Central memory CD8-positive, alpha-beta T cell (primary cell): ENCODE measurements around the gene TMEM176A.
"Not testable (repeated sequence)": the region's sequence is repeated elsewhere in the genome, so short reads cannot be mapped to it uniquely, and the experiment has no call there.

Source experiments
- ATAC-seq: fragments of 150-1000 bp; cut with Tn5 transposase; replicated peaks from 2 replicates; pipeline ENCODE4 v1.10.0; 2022; ENCODE audit warnings: mild to moderate bottlenecking, moderate FRiP score, moderate number of reproducible peaks; ENCODE audit not compliant: poor library complexity, severe bottlenecking; ENCODE audit errors: extremely low read depth
- DNase-seq, 2 donors: peaks; one replicate each; pipeline ENCODE4 v3.0.0; 2021; ENCODE audit warnings: low spot score in 2 of 2
- H3K27ac Mint-ChIP-seq: one replicate; pipeline ENCODE4 v1.8.0; 2022; ENCODE audit warnings: low read depth, mild to moderate bottlenecking, moderate library complexity, mixed read lengths
- H3K27me3 Mint-ChIP-seq: one replicate; pipeline ENCODE4 v1.8.0; 2022; ENCODE audit warnings: mixed read lengths
- H3K36me3 Mint-ChIP-seq: one replicate; pipeline ENCODE4 v1.8.0; 2022; ENCODE audit warnings: mild to moderate bottlenecking, moderate library complexity, mixed read lengths; ENCODE audit not compliant: insufficient read depth
- H3K4me1 Mint-ChIP-seq: one replicate; pipeline ENCODE4 v1.8.0; 2022; ENCODE audit warnings: mixed read lengths
- H3K4me3 Mint-ChIP-seq: one replicate; pipeline ENCODE4 v1.8.0; 2022; ENCODE audit warnings: mild to moderate bottlenecking, moderate library complexity, mixed read lengths
- H3K9me3 Mint-ChIP-seq: one replicate; pipeline ENCODE4 v1.8.0; 2022; ENCODE audit warnings: mixed read lengths

Gene TMEM176A, protein sequence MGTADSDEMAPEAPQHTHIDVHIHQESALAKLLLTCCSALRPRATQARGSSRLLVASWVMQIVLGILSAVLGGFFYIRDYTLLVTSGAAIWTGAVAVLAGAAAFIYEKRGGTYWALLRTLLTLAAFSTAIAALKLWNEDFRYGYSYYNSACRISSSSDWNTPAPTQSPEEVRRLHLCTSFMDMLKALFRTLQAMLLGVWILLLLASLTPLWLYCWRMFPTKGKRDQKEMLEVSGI

DNA sequence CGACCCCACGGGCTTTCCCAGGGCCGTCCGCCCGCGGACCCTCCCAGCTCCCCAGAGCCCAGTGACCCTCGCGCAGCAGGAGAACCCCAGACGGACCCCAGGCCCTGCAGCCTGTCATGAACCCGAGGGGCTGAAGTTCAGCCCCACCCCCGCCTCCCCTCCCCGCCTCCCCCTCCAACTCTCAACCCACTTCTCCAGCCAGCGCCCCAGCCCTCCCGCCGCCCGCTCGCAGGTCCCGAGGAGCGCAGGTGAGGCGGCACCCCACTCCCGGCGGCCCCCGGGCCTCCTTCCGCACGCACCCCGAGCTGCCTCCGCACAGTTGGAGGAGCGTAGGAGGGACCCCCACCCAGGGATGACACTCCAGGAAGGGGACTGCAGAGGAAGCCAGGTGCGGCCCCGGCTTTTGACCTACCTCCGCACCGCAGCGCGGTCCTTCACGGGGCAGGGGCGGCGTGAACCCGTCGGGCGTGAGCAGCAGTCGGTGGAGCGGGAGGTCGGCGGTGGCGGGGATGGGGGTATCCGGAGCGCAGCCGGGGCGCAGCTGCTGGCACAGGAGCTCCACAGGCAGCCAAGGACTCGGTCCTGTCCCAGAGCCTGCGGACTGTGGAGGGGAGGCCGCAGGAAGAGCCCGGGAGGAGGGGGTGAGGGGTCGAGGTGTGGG lies at the start of gene TMEM176A:
Gene TMEM176A (plus strand): TSS at position 189 of the 661 bp plus-strand sequence. CDS start 782 bp downstream, outside the sequence.
- no peak for DNase-seq
- ATAC-seq, result peak; percentile 36
- H3K27me3 Mint-ChIP-seq, result peaks cover 52% of the 10 kb centered on the region
- no peak within 1 kb of the TSS for H3K27ac Mint-ChIP-seq
- peak within 1 kb of the TSS; percentile 58 for H3K4me3 Mint-ChIP-seq
- H3K9me3 Mint-ChIP-seq, result no peaks in the 10 kb centered on the region
- H3K4me1 Mint-ChIP-seq, result peaks cover 6% of the 10 kb centered on the region
- H3K36me3 Mint-ChIP-seq, result peaks cover 3% of the 10 kb centered on the region

DNA sequence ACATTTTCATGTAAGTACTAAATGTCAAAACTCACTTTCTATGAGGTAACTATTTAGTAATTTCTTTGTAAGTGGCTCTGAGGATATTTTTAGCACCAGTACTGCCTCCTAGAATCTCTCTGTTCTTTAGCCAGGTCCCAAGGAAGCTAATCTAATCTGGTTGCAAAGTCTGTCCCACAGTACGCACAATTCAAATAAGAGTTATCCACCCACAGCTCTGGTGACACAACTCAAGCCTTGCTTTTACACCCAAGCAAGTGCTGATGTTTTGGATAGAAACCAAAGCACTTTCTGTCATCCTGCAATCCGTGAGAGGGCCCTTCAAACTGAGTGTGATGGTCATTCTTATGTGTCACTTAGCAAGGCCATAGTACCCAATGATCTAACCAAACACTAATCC lies 48.9 kb upstream of the TMEM176A start:
- peaks cover 73% of the 10 kb centered on the region for H3K4me1 Mint-ChIP-seq
- H3K9me3 Mint-ChIP-seq, result no peaks in the 10 kb centered on the region
- H3K36me3 Mint-ChIP-seq, result peaks cover 14% of the 10 kb centered on the region
- no peaks in the 10 kb centered on the region for H3K27me3 Mint-ChIP-seq
- DNase-seq (no peak), ATAC-seq (no peak)
- no peak overlapping the region for H3K4me3 Mint-ChIP-seq
- H3K27ac Mint-ChIP-seq, result no peak overlapping the region

DNA sequence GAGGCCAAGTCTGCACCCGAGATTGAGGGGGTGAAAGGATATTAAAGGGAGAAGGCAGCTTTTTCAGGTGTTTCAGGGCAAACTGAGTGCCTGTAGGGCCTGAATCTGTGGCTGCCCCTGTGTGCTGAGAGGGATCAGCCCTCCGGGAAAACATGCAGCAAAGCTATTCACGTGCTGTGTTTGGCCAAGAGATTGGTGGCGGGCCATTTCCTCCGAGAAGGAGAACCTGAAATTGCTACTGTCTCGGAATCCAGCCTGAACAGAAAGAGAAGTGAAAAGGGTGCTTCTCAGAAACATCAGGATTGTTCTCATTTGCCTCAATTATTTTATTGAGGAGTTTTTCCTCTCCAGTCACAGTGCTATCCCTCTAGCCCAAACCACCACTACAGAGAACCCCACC lies 47.3 kb upstream of the TMEM176A start:
- Mint-ChIP-seq H3K4me1 (peaks cover 62% of the 10 kb centered on the region), H3K36me3 (peaks cover 15% of the 10 kb centered on the region), H3K9me3 (no peaks in the 10 kb centered on the region), H3K27ac (peak overlapping the region; percentile 87), H3K27me3 (no peaks in the 10 kb centered on the region), H3K4me3 (no peak overlapping the region)
- no peak for ATAC-seq
- no peak for DNase-seq

DNA sequence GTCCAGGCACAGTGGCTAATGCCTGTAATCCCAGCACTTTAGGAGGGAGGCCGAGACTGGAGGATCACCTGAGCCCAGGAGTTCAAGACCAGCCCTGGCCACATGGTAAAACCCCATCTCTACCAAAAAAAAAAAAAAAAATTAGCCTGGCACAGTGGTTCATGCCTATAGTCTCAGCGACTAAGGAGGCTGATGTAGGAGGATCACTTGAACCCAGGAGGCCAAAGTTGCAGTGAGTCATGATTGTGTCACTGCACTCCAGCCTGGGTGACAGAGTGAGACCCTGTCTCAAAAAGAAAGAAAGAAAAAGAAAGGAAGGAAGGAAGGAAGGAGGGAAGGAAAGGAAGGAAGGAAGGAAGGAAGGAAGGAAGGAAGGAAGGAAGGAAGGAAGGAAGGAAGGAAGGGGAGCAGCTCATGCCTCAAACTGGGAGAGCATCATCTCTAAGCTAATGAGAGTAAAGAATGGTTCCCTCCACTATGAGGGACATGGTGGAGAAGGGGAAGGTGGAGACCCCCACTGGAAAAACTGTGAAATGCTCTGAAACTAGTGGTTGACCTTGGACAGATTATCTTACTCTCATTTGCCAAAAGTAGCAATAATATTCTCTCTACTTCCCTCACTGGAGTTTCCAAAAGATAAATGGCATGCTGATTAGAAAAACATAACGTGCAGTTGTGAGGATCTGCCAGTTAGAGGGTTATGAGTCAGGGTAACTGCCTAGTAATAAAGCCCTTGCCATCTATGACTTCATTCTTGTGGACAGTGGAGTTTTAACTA lies 46.6 kb upstream of the TMEM176A start:
- ATAC-seq (no peak), DNase-seq (no peak)
- peak overlapping the region; percentile 50 for H3K4me3 Mint-ChIP-seq
- no peaks in the 10 kb centered on the region for H3K9me3 Mint-ChIP-seq
- peaks cover 55% of the 10 kb centered on the region for H3K4me1 Mint-ChIP-seq
- peaks cover 15% of the 10 kb centered on the region for H3K36me3 Mint-ChIP-seq
- no peaks in the 10 kb centered on the region for H3K27me3 Mint-ChIP-seq
- peak overlapping the region; percentile 87 for H3K27ac Mint-ChIP-seq

DNA sequence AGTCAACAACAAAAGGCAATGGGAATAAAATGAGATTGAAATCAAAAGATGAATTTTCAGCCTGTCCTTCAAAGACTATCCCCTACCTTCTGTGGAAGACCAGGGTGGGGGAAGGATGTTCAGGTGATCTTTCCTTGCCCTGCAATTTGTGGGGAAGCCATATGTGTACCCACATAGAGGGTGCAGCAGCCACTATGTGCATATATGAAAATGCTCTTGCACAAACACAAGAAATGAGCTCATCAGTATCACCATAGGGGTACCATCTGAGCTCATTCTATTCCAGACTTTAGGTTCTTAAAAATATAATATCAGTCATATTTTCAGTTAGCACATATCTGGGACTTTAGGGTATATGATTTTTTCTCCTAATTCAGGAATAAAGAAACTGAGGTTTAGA lies 45.6 kb upstream of the TMEM176A start:
- peak overlapping the region; percentile 87 for H3K27ac Mint-ChIP-seq
- peak overlapping the region; percentile 44 for H3K4me3 Mint-ChIP-seq
- H3K36me3 Mint-ChIP-seq, result peaks cover 15% of the 10 kb centered on the region
- no peak for ATAC-seq
- H3K27me3 Mint-ChIP-seq, result no peaks in the 10 kb centered on the region
- H3K9me3 Mint-ChIP-seq, result no peaks in the 10 kb centered on the region
- no peak for DNase-seq
- H3K4me1 Mint-ChIP-seq, result peaks cover 45% of the 10 kb centered on the region

DNA sequence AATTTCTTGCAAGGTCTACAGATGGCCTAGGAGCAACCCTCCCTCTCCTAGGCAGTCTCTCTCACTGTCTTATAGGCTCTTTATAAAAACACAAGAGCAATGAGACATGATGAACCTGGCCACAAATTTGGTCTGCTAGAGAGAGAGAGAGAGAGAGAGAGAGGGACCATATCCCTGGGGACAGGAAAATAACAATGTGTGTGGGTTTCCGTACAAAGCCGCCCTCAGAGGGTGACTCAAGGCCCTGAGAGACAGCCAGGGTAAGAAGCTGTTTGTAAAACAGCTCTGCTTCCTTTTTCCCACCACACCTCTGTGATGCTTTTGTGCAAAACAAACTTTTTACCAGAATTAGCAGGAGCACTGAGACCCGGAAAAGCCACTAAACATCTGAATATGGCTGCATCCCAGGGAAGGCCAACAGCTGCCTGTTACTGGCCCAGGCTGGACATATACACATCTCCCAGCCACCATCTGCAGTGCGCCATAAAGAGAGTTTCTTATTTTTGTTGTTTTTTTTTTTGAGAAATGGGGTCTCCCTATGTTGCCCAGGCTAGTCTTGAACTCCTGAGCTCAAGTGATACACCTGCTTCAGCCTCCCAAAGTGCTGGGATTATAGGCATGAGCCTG lies 45.0 kb upstream of the TMEM176A start:
- DNase-seq (peak in 1 of 2 donors; percentile 61), ATAC-seq (peak; percentile 96)
- H3K27ac Mint-ChIP-seq, result peak overlapping the region; percentile 87
- H3K36me3 Mint-ChIP-seq, result peaks cover 15% of the 10 kb centered on the region
- H3K4me3 Mint-ChIP-seq, result peak overlapping the region; percentile 44
- no peaks in the 10 kb centered on the region for H3K9me3 Mint-ChIP-seq
- H3K27me3 Mint-ChIP-seq, result no peaks in the 10 kb centered on the region
- H3K4me1 Mint-ChIP-seq, result peaks cover 39% of the 10 kb centered on the region

DNA sequence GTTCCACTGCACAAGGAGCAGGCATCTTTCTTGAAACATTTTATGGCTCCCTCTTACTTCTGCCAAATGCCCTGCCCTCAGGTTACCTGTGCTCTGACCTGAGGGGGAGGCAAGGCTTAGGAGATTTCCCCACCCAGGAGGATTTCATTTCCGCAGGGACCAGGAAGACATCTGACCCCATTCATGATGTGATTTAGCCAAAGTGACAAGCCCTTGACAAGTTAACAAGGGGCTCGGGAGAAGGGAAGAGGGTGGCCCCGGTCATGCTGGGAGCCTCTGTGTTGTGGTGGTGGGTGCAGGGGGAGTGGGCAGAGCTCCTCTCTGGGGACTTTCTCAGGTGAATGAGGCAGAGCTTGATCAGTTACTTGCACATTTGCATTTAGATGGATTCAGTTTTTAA lies 44.4 kb upstream of the TMEM176A start:
- Mint-ChIP-seq H3K9me3 (no peaks in the 10 kb centered on the region), H3K36me3 (peaks cover 15% of the 10 kb centered on the region), H3K27ac (peak overlapping the region; percentile 87), H3K4me1 (peaks cover 37% of the 10 kb centered on the region), H3K4me3 (peak overlapping the region; percentile 44), H3K27me3 (no peaks in the 10 kb centered on the region)
- ATAC-seq (no peak), DNase-seq (no peak)

DNA sequence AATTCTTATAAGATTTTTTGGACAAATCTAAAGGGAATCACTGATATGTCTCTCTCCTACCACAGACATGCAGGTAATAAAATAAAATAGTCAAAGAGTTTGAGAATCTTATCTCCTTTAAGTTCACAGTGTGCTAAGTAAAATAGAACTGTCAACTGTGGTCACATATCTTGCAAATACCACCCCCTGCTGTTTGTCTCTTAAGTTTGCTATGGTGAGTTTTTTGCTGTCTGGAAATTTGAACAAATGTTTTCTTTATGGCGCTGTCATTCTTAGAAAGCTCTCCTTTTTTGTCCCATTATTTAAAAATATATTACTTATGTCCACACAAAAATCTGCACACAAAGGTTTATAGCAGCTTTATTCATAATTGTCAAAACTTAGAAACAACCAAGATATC lies 43.7 kb upstream of the TMEM176A start:
- ATAC-seq (no peak), DNase-seq (no peak)
- H3K9me3 Mint-ChIP-seq, result no peaks in the 10 kb centered on the region
- peaks cover 15% of the 10 kb centered on the region for H3K36me3 Mint-ChIP-seq
- peak overlapping the region; percentile 87 for H3K27ac Mint-ChIP-seq
- H3K4me3 Mint-ChIP-seq, result peak overlapping the region; percentile 44
- H3K4me1 Mint-ChIP-seq, result peaks cover 37% of the 10 kb centered on the region
- no peaks in the 10 kb centered on the region for H3K27me3 Mint-ChIP-seq

DNA sequence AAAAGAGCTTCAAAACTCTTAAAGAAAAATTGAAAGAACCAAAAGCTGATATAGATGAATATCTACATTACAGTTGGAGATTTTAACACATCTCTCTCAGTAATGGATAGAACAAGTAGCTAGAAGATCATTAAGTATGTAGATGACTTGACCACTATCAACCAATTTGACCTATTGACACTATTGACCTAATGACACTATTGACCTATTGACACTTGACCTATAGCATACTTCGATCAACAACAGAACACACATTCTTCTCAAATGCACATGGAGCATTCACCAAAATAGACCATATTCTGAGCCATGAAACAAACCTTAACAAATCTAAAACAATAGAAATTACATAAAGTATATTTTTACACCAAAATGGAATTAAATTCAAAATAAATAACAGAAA lies 41.1 kb upstream of the TMEM176A start:
- DNase-seq (no peak), ATAC-seq (no peak)
- Mint-ChIP-seq H3K9me3 (no peaks in the 10 kb centered on the region), H3K4me1 (peaks cover 23% of the 10 kb centered on the region), H3K36me3 (peaks cover 12% of the 10 kb centered on the region), H3K4me3 (no peak overlapping the region), H3K27me3 (no peaks in the 10 kb centered on the region), H3K27ac (no peak overlapping the region)

DNA sequence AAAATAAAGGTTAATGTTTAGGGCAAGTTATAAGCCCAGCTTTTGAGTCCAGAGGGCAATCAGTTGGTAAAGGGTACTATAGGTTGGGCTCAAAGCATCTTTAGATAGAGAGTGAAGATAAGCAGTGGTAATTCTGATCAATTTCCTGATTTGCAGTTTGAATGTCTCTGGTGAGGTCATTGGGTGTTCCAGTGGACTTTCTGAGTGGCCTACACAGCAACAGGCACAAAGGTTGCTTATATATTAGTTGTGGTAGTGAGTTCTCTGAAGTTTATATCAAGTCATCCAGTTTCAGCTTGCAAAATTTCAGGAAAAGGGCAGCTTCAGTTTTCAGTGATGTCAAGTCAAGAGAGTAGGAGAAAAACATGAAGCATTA lies 34.2 kb upstream of the TMEM176A start:
- DNase-seq (no peak), ATAC-seq (no peak)
- Mint-ChIP-seq H3K36me3 (no peaks in the 10 kb centered on the region), H3K9me3 (no peaks in the 10 kb centered on the region), H3K4me3 (no peak overlapping the region), H3K4me1 (no peaks in the 10 kb centered on the region), H3K27ac (no peak overlapping the region), H3K27me3 (no peaks in the 10 kb centered on the region)

DNA sequence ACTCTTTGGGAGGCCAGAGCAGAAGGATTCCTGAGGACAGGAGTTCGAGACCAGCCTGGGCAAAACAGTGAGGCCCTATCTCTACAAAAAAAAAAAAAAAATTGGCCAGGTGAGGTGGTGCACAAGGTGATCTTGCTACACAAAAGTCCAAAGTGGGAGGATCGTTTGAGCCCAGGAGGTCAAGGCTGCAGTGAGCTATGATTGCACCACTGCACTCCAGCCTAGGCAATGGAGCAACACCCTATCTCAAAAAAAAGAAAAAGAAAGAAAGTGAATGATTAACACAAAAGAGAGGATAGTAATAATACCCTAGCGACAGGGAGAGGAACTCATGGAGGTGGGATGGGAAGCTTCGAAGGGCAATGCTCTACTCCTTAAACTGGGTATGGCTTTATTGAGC lies 30.8 kb upstream of the TMEM176A start:
- H3K4me3 Mint-ChIP-seq, result no peak overlapping the region
- no peaks in the 10 kb centered on the region for H3K27me3 Mint-ChIP-seq
- DNase-seq (no peak), ATAC-seq (no peak)
- no peaks in the 10 kb centered on the region for H3K9me3 Mint-ChIP-seq
- no peaks in the 10 kb centered on the region for H3K4me1 Mint-ChIP-seq
- no peak overlapping the region for H3K27ac Mint-ChIP-seq
- H3K36me3 Mint-ChIP-seq, result peaks cover 2% of the 10 kb centered on the region

DNA sequence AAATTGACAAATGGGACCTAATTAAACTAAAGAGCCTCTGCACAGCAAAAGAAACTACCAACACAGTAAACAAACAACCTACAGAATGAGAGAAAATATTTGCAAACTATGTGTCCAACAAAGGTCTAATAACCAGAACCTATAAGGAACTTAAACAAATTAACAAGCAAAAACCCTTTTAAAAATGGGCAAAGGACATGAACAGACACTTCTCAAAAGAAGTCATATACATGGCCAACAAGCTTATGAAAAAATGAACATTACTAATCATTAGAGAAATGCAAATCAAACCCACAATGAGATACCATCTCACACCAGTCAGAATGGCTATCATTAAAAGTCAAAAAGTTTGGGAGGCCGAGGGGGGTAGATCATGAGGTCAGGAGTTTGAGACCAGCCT lies 26.4 kb upstream of the TMEM176A start:
- DNase-seq, H3K27ac Mint-ChIP-seq, H3K4me1 Mint-ChIP-seq, H3K4me3 Mint-ChIP-seq, ATAC-seq, H3K9me3 Mint-ChIP-seq, H3K36me3 Mint-ChIP-seq, H3K27me3 Mint-ChIP-seq: not testable (repeated sequence)
